ENCODE data around the gene GREM2.

The GREM2 gene

GRCh38 chr1:240496941-240497340 lies 115.0 kb downstream of the GREM2 start:
- no peak for DNase-seq

GRCh38 chr1:240496356-240496755 lies 115.6 kb downstream of the GREM2 start:
- no peak for DNase-seq

DNA sequence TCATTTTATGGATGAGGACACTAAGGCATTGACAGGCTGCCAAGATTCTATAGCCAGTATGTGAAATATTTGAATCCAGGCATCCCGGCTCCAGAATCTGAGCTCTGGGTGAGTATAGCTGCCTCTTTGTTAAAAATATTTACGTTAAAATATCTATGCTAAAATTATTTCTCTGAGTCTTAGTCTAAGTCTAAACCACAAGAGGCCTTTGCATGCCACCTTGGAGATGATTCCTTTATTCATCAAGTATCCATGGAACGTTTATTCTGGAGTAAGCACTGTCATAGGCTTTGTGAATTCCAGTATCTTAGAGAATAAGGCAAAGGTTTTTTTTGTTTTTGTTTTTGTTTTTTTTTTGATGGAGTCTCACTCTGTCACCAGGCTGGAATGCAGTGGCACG lies 116.4 kb downstream of the GREM2 start:
- DNase-seq = no peak

- no peak for DNase-seq
Observed at GRCh38 chr1:240492832-240493440, 119.0 kb downstream of the GREM2 start.

DNA sequence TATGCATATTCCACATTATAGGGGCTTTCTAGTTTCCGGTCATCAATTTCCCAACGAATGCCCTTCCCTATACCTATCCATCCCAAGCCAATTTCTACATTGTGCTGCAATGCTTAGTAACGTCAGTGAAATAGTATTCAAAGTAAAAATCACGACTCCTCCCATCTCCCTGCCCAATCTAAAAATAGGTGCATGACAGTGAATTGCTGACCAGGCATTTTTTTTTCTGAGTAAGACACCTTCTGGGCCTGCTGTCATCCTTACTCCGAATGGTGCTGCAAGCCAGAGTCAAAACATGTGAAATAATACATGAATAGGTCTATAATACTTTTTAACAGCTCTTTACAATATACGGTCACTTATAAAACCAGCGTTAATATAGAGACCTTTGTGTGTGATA lies 120.2 kb downstream of the GREM2 start:
- no peak for DNase-seq

GRCh38 chr1:240491156-240491555 lies 120.8 kb downstream of the GREM2 start:
- DNase-seq = no peak

DNA sequence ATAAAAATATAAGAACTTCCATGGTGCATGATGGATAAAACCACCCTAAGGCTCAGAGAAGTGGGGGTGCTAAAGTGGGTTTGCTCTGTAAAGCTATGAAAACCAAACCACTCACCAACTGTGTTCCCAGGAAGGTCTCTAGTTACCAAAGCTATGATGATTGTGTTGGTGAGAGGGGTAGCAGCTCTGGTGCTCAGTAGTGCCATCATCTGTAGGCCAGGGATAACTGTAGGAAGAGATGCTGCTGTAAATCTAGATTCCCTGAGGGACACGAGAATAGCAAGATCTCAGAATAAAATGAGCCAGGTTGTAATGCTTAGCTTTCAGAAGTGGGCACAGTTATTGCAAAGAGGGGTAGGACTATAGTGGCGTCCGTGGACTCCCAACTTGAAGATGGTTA lies 124.5 kb downstream of the GREM2 start:
- no peak for DNase-seq

GRCh38 chr1:240486611-240487010 lies 125.3 kb downstream of the GREM2 start:
- DNase-seq = no peak

GRCh38 chr1:240484804-240485443 lies 127.0 kb downstream of the GREM2 start:
- DNase-seq = no peak

DNA sequence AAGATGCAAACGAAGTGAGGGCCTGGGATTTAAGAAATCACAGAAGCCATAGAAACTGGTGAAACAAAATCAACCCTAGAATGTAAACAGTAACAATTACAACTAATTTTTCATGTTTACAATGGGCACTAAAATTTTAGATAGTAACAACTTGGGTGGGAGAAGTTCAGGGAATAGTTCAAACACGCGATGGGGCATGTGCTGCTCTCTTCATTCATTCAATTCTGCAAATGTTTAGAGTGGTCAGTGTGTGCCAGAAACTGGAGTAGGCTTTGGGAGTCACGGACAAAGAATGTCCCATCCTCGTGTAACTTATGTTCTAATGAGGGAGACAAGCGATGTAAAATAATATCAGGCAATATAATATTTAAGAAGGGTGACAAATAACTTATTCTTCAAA lies 133.4 kb downstream of the GREM2 start:
- DNase-seq = no peak

DNA sequence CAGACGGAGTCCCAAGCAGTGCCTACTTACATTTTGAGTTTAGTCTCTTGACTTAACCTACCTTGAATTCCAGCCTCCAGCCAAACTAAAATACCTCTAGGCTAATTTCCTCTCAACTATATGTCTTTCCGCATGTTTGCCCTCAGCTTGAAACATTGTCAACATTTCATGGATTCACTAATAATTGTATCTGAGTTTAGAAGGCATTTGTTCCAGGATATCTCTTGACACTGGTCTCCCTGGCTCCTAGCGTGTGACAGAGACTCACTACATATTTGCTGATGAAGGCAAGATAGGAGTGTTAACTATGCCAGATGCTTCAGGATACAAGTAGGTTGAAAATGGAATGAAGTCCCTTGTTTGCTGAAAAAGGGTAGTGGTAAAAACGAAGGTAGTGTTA lies 136.1 kb downstream of the GREM2 start:
- no peak for DNase-seq

- DNase-seq = no peak
Observed at GRCh38 chr1:240474133-240474614, 137.8 kb downstream of the GREM2 start.

- no peak for DNase-seq
Observed at GRCh38 chr1:240468656-240469055, 143.3 kb downstream of the GREM2 start.

GRCh38 chr1:240467895-240468294 lies 144.1 kb downstream of the GREM2 start:
- no peak for DNase-seq

GRCh38 chr1:240466509-240466908 lies 145.4 kb downstream of the GREM2 start:
- no peak for DNase-seq

GRCh38 chr1:240465531-240465940 lies 146.4 kb downstream of the GREM2 start:
- DNase-seq = no peak

- no peak for DNase-seq
Observed at GRCh38 chr1:240464099-240464498, 147.9 kb downstream of the GREM2 start.

DNA sequence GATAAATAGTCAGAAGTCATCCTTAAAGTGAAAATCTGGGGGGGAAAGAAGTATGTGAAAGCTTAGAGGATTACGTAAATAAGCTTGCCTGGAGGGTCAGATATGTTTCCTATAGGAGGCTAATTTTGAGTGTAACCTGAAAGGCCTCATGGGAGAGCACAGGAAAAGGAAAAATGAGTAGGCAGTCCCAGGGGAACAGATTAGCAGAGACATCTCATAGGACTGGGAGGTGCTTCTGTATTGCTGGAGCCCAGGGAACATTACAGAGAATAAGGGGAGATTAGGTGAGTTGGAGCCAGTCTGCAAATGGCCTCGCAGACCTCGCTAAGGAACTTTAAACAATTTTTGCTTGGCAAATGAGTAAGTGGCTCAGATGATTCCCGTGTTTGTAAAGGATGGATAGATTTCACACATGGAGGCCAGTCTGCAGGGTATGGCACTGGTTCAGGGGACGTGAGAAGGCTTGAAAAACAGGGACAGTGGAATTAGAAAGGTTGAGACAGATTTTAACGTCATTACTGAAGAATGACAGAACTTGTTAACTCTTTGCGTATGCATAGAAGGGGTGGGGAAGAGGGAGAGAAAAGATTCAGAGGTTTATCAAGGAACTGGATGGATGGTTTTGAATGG lies 149.1 kb downstream of the GREM2 start:
- DNase-seq = no peak

DNA sequence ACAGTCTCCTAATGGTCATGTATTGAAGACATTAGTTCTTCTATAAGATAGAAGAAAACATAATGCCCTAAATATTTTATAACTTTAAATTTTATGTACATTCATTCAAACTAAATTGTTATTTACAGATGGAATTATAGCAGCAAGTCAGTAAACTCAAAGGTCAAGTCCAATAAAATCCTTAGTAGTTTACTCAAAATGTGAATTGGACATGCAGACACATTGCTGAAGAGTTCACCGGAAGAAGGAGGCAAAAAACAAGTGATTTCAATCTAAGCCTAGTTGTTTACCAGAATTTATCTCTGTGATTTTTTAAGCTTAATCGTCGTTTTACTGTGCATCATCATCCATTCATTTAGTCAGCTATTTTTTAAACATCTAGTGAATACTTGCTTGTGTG lies 149.7 kb downstream of the GREM2 start:
- no peak for DNase-seq

GRCh38 chr1:240457203-240457602 lies 154.8 kb downstream of the GREM2 start:
- no peak for DNase-seq

DNA sequence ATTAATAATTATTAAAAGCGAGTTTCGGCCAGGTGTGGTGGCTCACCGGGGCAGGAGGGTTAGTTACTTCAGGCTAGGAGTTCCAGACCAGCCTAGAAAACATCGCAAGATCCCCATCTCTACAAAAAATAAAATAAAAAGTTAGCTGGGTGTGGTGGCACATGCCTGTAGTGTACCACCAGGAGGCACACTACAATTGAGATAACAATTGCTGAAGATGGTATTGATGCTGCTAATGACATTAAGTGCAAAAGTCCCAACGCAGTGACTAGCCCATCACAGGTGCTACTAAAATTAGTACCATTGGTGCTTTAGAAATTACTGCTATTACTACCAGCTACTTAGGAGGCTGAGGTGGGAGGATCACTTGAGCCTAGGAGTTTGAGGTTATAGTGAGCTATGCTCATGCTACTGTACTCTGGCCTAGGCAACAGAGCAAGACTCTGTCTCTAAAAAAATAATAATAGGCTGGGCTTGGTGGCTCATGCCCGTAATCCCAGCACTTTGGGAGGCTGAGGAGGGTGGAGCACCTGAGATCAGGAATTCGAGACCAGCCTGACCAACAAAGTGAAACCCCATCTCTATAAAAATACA lies 156.6 kb downstream of the GREM2 start:
- no peak for DNase-seq

DNA sequence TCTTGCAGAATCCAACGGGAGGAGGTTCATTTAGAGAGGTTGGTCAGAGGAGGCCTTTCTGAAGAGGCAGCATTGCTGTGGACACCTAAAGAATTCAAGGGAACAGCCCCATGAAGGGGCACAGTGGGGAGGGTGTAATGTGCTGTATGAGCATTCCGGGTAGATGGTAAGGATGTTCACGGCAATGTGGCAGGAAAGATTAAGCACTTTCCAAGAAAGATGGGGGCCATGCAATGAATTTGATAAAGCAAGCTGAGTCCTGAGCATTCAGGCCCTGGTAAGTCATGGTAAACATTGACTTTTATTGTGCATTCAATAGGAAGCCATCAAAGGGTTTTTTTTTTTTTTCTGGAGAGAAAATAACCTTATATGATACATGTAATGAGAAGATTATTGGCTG lies 166.6 kb downstream of the GREM2 start:
- DNase-seq = no peak

DNA sequence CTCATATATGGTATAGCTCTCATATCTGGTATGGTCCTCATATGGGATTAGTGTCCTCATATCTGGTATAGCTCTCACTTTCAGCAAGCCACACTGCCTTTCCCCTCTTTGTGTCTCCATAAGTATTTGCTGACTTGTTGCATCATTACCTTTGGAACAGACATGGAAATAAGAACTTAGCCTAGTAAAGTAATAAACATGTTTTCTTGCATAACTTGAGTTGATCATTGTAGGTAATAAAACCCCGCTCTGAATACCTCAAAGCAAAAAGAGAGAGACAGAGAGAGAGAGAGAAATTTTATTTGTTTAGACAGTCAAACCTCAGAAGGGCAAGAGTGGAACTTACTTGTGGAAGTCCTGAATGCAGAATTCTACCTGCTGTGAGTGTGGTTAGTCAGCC lies 170.3 kb downstream of the GREM2 start:
- DNase-seq = no peak

All from activated effector memory CD4-positive, alpha-beta T cell treated with anti-CD3 and anti-CD28 coated beads, Interleukin-2, amount 50 U/mL, for 16 hours (primary cell).